Naive B cell (primary cell): Measurements from ENCODE around the gene METTL26. TPM values are rescaled to one million over a fixed set of nuclear protein-coding genes. Genes with fewer than 3 reads are reported as not detected.

Experiments used
- polyA plus RNA-seq, 6 donors: library from polyadenylated mRNA; unstranded; fragments of 300-500 nt; fragmentation: Illumina TruSeq; gene quantifications; one replicate each; pipeline ENCODE4 v1.2.3, GENCODE V29; 2021; ENCODE audit warnings: low read depth in 6 of 6

The METTL26 gene
- polyA plus RNA-seq, 6 donors from 2014 or later: 66.3 to 87.6 (median 84.9) TPM

Other genes with a start within 250 kb of the METTL26 start
- gene NME4, start 239.1 kb downstream of the METTL26 start, polyA plus RNA-seq: 100 to 1,000 TPM in 1 of 6 donors, 10 to 100 TPM in 5; 56.9 to 104 (median 65.1) TPM
- gene DECR2, start 234.4 kb downstream of the METTL26 start, polyA plus RNA-seq: 1 to 10 TPM; 3.8 to 9.4 (median 5.2) TPM
- 1 to 10 TPM; 1.0 to 4.8 (median 1.9) TPM for gene RAB11FIP3, start 210.7 kb downstream of the METTL26 start, polyA plus RNA-seq
- gene CAPN15, start 108.6 kb downstream of the METTL26 start, polyA plus RNA-seq: 10 to 100 TPM in 1 of 6 donors, 1 to 10 TPM in 5; 4.3 to 11.0 (median 5.0) TPM
- gene PRR35, start 75.9 kb downstream of the METTL26 start, polyA plus RNA-seq: not detected
- gene NHLRC4, start 69.3 kb downstream of the METTL26 start, polyA plus RNA-seq: 1 to 10 TPM in 4 of 6 donors, under 1 TPM in 2; 0.90 to 3.4 (median 1.9) TPM
- gene PIGQ, start 66.3 kb downstream of the METTL26 start, polyA plus RNA-seq: 10 to 100 TPM in 5 of 6 donors, 1 to 10 TPM in 1; 4.5 to 22.2 (median 12.7) TPM
- gene RAB40C, start 46.2 kb downstream of the METTL26 start, polyA plus RNA-seq: 10 to 100 TPM in 2 of 6 donors, 1 to 10 TPM in 4; 6.8 to 14.5 (median 9.4) TPM
- gene WFIKKN1, start 5.3 kb downstream of the METTL26 start, polyA plus RNA-seq: not detected
- 10 to 100 TPM; 20.8 to 46.6 (median 22.7) TPM for gene MCRIP2, start 5.5 kb upstream of the METTL26 start, polyA plus RNA-seq
- 1 to 10 TPM in 2 of 6 donors, under 1 TPM in 3, not detected in 1; 0.75 to 2.3 (median 0.90) TPM for gene WDR90, start 13.1 kb upstream of the METTL26 start, polyA plus RNA-seq
- gene RHOT2, start 31.8 kb upstream of the METTL26 start, polyA plus RNA-seq: 10 to 100 TPM; 22.1 to 49.1 (median 35.0) TPM
- gene RHBDL1, start 39.4 kb upstream of the METTL26 start, polyA plus RNA-seq: not detected
- 100 to 1,000 TPM; 121 to 180 (median 128) TPM for gene STUB1, start 44.1 kb upstream of the METTL26 start, polyA plus RNA-seq
- 10 to 100 TPM; 38.1 to 62.6 (median 40.0) TPM for gene JMJD8, start 48.0 kb upstream of the METTL26 start, polyA plus RNA-seq
- gene WDR24, start 54.1 kb upstream of the METTL26 start, polyA plus RNA-seq: 10 to 100 TPM in 4 of 6 donors, 1 to 10 TPM in 2; 4.6 to 16.2 (median 11.4) TPM
- 1 to 10 TPM in 1 of 6 donors, under 1 TPM in 4, not detected in 1; 0.23 to 7.9 (median 0.56) TPM for gene FBXL16, start 69.5 kb upstream of the METTL26 start, polyA plus RNA-seq
- gene METRN, start 78.8 kb upstream of the METTL26 start, polyA plus RNA-seq: 10 to 100 TPM in 1 of 6 donors, 1 to 10 TPM in 4, not detected in 1; 4.0 to 10.2 (median 6.2) TPM
- 10 to 100 TPM; 21.5 to 62.0 (median 38.0) TPM for gene ANTKMT, start 84.8 kb upstream of the METTL26 start, polyA plus RNA-seq
- under 1 TPM in 2 of 6 donors, not detected in 4; 0.41 to 0.95 TPM for gene CCDC78, start 90.1 kb upstream of the METTL26 start, polyA plus RNA-seq
- gene HAGHL, start 90.8 kb upstream of the METTL26 start, polyA plus RNA-seq: 1 to 10 TPM; 1.5 to 8.5 (median 2.9) TPM
- 10 to 100 TPM; 14.1 to 29.6 (median 20.5) TPM for gene CIAO3, start 104.7 kb upstream of the METTL26 start, polyA plus RNA-seq
- gene MSLN, start 124.4 kb upstream of the METTL26 start, polyA plus RNA-seq: not detected
- 10 to 100 TPM; 24.5 to 43.9 (median 33.7) TPM for gene RPUSD1, start 152.1 kb upstream of the METTL26 start, polyA plus RNA-seq
- gene CHTF18, start 152.3 kb upstream of the METTL26 start, polyA plus RNA-seq: 1 to 10 TPM; 3.4 to 8.4 (median 4.6) TPM
- not detected for gene GNG13, start 164.4 kb upstream of the METTL26 start, polyA plus RNA-seq